AG10803 (cell line): ENCODE results near the gene AQP7.
A peak's percentile ranks its signal among the peaks of the same experiment; 100 is the strongest.
"Not testable (repeated sequence)": the region's sequence is repeated elsewhere in the genome, so short reads cannot be mapped to it uniquely, and the experiment has no call there.

Experiments used
- DNase-seq: peaks from one replicate; pipeline ENCODE4 v3.0.0; 2010; ENCODE audit warnings: low read depth
- H3K4me3 ChIP-seq: 2 replicates; pipeline ENCODE4 v1.5.1; 2011; ENCODE audit warnings: mild to moderate bottlenecking, low read length, control low read depth
- TF ChIP-seq, protein P1 (sequence below): conservative IDR thresholded peaks from 2 replicates; pipeline ENCODE4 v1.5.1; 2011; ENCODE audit warnings: mild to moderate bottlenecking, low read length, control low read depth, inconsistent platforms

AQP7 gene

GRCh38 chr9:33431420-33431819 is 29.1 kb upstream of the AQP7 start:
- TF ChIP-seq, protein P1, sequence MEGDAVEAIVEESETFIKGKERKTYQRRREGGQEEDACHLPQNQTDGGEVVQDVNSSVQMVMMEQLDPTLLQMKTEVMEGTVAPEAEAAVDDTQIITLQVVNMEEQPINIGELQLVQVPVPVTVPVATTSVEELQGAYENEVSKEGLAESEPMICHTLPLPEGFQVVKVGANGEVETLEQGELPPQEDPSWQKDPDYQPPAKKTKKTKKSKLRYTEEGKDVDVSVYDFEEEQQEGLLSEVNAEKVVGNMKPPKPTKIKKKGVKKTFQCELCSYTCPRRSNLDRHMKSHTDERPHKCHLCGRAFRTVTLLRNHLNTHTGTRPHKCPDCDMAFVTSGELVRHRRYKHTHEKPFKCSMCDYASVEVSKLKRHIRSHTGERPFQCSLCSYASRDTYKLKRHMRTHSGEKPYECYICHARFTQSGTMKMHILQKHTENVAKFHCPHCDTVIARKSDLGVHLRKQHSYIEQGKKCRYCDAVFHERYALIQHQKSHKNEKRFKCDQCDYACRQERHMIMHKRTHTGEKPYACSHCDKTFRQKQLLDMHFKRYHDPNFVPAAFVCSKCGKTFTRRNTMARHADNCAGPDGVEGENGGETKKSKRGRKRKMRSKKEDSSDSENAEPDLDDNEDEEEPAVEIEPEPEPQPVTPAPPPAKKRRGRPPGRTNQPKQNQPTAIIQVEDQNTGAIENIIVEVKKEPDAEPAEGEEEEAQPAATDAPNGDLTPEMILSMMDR = no peak
- DNase-seq = peak; percentile 8
- H3K4me3 ChIP-seq = no peak overlapping the region

- H3K4me3 ChIP-seq = no peak overlapping the region
- peak; percentile 35 for DNase-seq
Measured at GRCh38 chr9:33430942-33431341, 28.6 kb upstream of the AQP7 start.

DNA sequence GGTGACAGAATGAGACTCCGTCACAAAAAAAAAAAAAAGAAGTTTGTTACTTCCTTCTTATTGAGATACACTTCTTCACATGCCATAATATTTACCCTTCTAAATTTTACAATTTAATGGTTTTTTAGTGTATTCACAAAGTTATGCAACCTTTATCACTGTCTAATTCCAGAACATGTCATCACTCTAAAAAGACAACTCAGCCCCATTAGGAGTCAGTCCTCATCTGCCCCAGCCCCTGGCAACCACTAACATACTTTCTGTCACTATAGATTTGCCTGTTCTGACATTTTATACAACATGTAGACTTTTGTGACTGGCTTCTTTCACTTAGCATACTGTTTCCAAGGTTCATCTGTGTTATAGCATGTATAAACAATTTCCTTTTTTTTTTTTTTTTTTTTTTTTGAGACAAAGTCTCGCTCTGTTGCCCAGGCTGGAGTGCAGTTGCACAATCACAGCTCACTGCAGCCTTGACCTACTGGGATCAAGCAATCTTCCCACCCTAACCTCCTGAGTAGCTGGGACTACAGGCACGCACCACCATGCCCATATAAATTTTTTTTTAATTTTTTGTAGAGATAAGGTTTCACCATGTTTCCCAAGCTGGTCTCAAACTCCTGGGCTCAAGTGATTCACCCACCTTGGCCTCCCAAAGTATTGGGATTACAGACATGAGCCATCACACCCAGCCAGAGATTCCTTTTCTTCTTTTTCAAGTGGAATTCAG is 27.1 kb upstream of the AQP7 start:
- TF ChIP-seq, protein P1 = no peak
- no peak for DNase-seq
- no peak overlapping the region for H3K4me3 ChIP-seq

More at GRCh38 chr9:33430942-33431341, 28.6 kb upstream of the AQP7 start:
- TF ChIP-seq, protein P1 = no peak

DNA sequence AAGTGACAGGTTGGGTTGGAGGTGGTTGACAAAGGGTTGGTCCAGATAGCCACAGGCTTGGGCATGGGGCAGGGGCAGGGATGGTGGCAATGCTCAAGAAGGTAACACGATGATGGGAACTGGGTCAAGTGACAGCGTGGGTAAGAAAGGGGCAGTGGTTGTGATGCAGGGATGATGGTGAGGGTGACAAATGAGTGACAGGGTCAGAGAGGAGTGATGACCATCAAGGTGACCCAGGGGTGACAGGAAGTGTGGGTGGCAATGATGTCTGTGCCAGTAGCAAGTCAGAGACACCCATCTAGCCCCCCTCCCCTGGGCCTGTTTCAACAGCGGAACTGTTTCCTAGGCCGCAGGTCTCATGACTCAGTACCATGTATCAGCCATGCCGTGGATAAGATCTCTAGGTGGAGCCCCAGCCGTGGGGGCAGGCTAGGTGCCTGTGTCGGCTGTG is 24.5 kb upstream of the AQP7 start:
- TF ChIP-seq, protein P1 = no peak
- H3K4me3 ChIP-seq = no peak overlapping the region
- no peak for DNase-seq

DNA sequence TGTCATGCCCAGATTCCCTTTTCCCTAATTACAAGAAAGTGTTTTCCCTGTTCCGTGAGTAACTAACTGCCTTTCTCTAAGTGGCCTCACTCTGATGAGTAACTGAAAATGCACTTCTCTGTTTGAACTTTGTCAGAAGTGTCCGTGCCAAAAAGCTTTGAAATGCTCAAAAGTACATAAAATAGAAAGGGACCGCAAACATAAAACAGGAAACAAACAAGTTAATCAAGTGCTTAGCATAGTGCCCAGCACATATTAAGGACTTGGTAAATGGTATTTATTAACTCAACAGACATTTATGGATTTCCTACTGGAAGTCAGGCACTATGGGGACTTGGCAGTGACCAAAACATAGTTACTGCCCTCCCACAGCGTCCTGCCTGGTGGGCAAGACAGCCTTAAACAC is 22.8 kb upstream of the AQP7 start:
- TF ChIP-seq, protein P1 = no peak
- DNase-seq = no peak
- no peak overlapping the region for H3K4me3 ChIP-seq

DNA sequence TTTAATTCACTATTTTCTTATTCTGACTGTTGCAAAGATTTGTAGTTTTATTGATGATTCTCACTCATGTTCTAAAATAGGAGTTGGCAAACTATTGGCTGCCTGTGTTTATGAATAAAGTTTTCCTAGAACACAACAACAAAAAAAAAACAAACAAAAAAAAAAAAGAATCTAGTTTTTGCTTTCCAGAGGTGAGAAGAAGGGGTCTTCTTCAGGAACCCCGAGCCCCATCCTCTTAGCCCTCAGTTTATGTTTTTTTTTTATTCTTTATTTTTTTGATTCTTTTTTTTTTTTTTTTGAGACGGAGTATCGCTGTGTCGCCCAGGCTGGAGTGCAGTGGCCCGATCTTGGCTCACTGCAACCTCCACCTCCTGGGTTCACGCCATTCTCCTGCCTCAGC is 22.1 kb upstream of the AQP7 start:
- DNase-seq, H3K4me3 ChIP-seq: not testable (repeated sequence)

DNA sequence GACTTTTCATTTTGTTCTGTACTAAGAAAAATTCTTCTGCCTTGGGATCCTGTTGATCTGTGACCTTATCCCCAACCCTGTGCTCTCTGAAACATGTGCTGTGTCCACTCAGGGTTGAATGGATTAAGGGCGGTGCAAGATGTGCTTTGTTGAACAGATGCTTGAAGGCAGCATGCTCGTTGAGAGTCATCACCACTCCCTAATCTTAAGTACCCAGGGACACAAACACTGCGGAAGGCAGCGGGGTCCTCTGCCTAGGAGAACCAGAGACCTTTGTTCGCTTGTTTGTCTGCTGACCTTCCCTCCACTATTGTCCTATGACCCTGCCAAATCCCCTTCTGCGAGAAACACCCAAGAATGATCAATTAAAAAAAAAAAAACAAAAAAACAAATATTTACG is 21.7 kb upstream of the AQP7 start:
- not testable (repeated sequence) for DNase-seq, H3K4me3 ChIP-seq

GRCh38 chr9:33419708-33420303 is 17.4 kb upstream of the AQP7 start:
- no peak overlapping the region for H3K4me3 ChIP-seq
- DNase-seq = no peak
- TF ChIP-seq, protein P1 = no peak
